GM21737 (cell line): ENCODE measurements around the gene TMSB4X.
"Not testable (repeated sequence)": the region's sequence is repeated elsewhere in the genome, so short reads cannot be mapped to it uniquely, and the experiment has no call there.

Experiments
- ATAC-seq: cut with Tn5 transposase; IDR thresholded peaks from one replicate; pipeline ENCODE4 v1.9.1; 2021; ENCODE audit warnings: mild to moderate bottlenecking, moderate library complexity; ENCODE audit not compliant: unreplicated experiment

Gene TMSB4X

DNA sequence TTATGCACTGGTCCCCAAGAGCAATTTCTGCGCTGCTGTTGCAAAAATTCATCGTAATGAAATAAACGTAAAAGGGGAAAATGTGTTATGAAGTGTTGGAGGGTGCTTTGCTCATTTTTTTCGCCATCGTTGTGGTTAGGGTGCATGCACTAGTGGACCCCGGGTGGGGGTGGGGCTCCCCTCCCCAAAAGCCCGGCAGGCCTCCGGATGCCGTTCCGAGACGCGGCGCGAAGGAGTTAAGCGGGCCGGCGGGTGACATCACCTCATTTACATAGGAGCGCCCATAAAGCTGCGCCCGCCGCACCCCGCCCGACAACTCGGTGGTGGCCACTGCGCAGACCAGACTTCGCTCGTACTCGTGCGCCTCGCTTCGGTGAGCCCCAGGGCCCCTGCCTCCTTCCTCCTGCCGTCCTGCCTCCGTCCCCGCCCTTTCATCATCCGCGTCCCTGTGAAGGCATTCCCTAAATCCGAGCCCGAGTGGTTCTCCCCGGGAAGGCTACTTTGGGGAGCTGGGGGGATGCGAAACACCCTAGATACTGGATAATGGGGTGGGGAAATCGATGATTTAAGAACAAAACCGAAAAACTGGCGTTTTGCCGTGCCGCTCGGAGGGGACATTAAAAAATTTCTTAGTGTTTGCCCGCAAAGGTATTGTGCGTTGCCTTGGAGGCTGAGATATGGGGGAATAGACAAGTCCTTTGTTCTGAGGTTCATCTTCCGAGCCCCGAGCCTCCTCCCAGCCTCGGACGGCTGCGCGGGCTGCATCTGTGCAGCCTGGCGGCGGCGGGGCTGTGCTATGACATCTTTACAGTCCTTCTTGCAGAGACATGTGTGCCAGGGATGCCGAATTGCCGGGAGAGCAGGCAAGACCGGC, at the start of gene TMSB4X:
TMSB4X (plus strand) TSS at position 315 of the 874 bp plus-strand sequence.
- ATAC-seq = peak; percentile 36

DNA sequence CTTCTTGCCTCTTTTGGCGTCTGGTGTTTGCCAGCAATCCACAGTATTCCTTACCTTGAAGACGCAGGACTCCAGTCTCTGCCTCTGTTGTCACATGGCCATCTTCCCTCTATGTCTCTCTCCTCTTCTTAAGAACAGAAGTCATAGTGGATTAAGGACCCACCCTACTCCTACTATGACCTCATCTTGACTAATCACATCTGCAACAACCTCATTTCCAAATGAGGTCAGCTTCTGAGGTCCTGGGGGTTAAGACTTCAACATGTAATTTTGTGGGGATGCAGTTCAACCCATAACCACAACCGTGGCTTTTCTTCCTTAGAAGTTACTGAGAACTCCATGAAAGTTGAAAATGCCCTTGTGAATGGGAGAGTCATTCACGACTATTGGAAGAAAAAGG, 45.2 kb upstream of the TMSB4X start:
- no peak for ATAC-seq

DNA sequence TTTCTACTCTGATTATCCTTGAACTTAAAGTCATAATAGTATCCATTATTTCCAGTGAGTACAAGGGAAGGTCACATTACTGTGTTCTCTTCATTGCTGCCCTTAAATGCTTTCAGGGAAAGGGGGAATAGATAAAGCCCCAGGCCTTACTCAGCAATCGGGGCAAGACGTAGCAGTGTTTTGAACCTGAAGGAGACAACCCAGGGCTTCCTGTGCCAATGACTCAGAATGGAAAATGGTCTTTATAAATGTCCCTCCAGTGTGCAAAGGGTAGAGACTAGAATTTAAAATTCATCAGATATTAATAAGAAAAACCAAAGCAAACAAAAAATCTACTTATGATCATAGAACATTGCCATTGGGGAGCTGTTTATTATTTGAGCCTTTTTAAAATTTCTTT, 44.8 kb upstream of the TMSB4X start:
- no peak for ATAC-seq

GRCh38 chrX:12932244-12932643, 42.7 kb upstream of the TMSB4X start:
- ATAC-seq = no peak

- no peak for ATAC-seq
These were observed 40.1 kb upstream of the TMSB4X start for GRCh38 chrX:12934850-12935249.

DNA sequence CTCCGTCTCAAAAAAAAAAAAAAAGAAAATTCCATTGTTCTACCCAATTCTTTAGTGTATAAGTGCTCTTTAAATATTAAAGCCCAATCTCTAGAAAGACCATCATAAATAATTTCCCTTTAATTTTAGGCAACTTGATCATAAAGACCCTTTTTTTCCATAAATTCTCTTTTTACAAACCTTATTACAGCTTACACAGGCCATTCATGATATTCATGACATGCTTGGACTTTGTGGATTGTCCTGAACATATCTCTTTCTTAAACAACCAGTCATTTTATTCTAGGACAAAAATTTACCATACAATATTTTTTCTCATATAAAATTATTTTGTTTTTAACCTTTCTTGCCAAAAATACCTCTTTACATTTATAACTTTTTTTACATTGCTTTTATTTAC, 38.0 kb upstream of the TMSB4X start:
- no peak for ATAC-seq

- ATAC-seq = not testable (repeated sequence)
These were observed 34.4 kb upstream of the TMSB4X start for GRCh38 chrX:12940471-12940870.

DNA sequence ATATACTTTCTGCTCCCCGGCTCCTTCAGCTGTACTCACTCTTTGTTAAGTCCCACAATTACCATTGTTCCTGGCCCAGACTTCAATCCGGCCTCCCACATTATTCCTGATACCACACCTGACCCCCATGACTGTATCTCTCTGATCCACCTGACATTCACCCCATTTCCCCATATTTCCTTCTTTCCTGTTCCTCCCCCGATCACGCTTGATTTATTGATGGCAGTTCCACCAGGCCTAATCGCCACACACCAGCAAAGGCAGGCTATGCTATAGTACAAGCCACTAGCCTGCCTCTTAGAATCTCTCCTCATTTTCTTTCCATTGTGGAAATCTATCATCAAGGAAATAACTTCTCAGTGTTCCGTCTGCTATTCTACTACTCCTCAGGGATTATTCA, 31.3 kb upstream of the TMSB4X start:
- not testable (repeated sequence) for ATAC-seq

DNA sequence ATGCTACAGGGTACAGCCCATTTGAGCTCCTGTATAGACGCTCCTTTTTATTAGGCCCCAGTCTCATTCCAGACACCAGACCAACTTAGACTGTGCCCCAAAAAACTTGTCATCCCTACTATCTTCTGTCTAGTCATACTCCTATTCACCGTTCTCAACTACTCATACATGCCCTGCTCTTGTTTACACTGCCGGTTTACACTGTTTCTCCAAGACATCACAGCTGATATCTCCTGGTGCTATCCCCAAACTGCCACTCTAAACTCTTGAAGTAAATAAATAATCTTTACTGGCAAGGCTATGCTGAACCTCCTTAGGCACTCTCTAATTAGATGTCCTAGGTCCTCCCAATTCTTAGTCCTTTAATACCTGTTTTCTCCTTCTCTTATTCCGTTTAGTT, 30.5 kb upstream of the TMSB4X start:
- ATAC-seq = not testable (repeated sequence)

DNA sequence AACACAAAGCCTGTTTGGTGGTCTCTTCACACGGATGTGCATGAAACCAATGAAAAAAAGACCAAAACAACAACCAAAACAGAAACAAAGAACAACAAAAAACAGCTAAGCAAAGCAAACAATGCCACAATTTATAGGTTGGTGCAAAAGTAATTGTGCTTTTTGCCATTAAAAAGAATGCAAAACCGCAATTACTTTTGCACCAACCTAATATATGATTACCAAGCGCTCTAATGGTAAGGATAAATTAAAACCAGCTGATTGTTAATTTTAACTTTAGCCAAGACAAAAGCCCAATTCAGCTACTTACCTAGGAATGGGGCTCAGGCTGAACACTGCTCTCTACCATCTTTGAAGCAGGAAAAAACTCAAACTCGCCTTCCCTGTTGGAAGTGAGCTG, 29.4 kb upstream of the TMSB4X start:
- ATAC-seq = no peak

DNA sequence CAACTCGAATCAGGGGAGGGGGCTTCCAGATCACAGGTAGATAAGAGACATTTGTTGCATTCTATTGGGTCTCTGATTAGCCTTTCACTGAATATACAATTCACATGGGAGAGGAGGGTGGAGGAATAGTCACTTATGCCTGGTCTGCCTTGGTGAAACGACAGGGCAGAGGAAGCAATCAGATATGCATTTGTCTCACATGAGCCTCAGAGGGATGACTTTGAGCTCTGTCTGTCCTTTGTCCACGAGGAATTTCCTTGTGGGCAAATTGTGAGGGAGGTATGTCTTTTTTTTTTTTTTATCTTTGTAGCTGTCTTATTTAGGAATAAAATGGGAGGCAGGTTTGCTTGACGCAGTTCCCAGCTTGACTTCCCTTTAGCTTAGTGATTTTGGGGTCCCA, 28.5 kb upstream of the TMSB4X start:
- ATAC-seq = no peak

DNA sequence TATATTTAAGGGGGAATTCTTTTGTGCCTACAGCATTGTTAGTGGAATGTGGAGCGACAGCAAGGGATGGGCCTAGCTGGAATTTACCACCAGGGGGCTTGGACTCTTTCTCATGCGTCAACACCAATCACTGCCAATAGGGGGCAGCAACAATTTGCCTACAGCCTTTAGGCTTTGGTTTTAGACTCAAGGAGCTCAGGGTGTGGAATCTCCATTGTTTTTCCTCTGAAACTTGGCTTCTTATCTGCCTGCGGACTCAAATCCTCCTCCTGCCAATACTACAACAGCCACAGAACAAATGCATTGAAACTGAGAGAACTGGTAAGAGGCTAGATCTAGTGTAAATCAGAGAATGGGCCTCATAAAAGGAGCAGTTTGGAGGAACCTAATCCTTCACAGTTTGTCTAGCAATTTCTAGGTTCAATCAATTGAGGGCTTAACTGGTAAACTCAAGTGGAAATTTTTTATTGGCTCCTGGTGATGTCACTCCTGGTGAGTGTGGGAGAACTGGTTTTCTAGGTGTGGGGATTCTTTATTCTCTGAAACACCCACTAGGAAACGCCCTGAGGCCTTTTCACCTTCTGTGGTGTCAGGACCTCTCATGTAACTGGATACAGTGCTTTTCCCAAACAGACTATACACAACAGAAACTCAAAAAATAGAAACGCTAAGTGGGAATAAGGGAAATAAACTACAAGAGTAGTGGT, 27.9 kb upstream of the TMSB4X start:
- ATAC-seq = no peak

DNA sequence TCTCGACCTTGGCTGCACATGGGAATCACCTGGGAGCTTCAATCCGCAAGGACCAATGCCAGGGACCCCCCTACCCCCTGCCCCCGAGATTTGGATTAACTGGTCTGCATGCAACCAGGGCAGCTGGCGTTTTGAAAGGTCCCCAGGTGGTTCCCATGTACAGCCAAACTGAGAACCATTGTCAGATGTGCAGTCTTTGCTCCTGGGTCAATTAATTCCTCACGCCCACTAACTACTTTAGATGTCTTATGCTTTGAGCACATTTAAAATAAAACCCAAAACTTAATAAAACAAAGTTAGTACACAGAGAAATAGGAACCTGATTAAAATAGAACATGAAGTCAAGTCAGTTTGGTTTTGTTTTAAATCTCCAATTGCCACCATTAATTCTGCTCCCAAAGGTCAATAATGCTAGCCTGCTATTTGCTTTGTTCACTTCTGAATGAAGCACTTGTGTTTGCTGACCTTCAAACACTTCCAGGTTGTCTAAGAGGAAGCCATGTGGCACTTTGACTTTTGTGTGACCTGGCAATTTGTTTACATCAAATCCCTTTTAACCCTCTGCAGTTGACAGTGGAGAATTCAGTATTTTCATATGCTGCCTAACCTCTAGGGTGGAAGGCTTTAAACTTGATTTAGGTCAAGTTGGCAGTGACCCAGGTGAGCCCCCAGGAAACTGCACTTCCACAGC, 27.2 kb upstream of the TMSB4X start:
- ATAC-seq = no peak

DNA sequence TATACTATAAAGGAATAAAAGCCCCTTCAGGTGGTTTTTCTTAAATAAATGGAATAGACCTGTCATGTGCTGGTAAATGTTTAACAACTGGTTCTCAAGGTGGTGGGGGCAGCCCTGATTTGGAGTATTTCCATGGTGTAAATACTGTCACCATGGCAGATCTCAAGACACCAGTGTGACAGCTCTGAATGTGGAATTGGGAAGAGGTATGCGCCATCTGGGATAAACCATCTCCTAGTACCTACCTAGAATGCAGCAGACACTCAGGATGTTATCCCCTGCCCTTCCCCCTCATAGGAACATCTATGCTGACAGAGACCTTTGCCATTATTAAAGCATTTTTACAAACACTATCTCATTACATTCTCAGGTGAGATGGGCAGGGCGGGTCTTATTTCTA, 26.4 kb upstream of the TMSB4X start:
- ATAC-seq = no peak

GRCh38 chrX:12949205-12949926, 25.5 kb upstream of the TMSB4X start:
- no peak for ATAC-seq

DNA sequence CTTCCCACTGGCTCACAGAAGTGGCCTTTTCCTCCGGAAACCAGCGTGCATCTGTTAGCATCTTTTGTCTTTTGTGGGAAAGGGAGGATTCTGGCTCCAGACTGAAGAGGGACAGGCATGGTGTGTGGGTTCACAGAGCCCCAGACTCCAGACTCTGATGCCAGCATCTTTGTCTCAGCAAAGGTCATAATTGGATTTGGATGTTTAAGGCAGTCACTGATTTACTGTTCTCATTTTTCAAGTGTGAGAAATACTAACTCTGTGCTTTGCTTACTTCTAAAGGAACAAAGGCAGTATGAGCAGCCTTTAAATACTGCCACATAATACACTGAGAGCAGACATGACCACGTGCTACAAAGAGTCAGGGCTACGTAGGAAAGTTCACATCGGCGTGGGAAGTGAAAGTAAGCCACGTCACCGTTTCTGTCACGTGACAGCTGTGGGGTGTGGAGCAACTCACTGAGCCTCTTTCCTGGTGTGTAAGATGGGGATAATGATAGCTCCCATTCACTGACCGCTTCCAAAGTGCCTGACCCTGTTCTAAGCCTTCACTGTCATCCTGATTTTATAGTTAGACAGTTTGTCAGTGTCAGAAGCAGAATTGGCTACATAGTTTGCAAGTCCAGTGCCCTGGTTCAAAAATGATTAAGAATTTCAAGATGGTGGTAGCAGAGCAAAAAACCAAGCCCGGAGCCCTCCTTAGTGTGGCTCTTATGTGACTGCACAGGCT, 24.8 kb upstream of the TMSB4X start:
- ATAC-seq = peak; percentile 59

DNA sequence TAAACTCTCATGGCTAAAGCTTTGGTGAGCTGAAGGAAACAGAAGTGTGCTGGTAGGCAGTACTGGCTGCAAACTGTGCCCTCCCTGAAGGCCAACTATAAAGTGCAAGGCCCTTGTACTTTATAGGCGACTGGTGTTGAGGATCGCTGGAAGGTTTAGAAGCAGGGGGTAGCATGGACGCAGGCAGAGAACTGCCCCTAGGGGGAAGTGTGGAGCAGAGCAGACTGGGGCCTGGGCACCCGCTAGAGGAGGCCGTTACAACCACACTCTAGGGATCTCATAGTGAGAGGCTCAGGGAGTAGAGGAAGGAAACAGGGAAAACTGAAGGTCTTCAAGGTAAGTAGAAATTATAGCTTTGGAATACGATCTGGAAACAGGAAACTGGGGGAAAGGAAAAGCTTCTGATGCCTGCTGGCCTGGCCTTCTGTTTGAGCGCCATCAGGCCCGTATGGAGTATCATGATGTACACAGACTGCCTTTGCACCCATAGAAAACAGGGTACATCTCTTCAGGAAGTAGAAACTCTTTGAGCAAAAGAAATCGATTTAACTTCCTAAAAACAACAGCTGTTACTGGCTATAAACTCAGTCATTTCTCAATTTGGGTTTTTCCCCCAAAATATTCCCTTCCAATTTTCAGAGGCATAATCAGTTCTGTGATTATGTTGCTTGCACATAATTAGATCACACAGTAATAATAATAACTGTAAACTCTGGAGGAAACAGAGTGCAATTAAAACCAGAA, 23.9 kb upstream of the TMSB4X start:
- ATAC-seq = peak; percentile 42

GRCh38 chrX:12951595-12951975, 23.3 kb upstream of the TMSB4X start:
- ATAC-seq = no peak

DNA sequence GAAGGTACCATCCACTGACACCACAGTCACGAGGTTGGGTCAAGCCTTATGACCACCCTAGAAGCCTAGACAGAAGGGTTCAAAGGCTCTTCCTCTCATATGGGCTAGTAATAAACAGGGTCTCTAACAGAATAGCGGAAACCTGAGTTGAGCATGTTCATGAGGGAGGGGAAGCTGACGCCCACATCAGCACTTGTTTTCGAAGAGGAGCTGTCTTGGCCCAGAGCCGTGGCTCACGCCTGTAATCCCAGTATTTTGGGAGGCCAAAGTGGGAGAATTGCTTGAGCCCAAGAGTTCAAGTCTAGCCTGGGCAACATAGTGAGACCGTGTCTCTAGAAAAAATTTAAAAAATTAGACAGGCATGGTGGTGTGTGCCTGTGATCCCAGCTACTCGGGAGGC, 21.5 kb upstream of the TMSB4X start:
- ATAC-seq = no peak

DNA sequence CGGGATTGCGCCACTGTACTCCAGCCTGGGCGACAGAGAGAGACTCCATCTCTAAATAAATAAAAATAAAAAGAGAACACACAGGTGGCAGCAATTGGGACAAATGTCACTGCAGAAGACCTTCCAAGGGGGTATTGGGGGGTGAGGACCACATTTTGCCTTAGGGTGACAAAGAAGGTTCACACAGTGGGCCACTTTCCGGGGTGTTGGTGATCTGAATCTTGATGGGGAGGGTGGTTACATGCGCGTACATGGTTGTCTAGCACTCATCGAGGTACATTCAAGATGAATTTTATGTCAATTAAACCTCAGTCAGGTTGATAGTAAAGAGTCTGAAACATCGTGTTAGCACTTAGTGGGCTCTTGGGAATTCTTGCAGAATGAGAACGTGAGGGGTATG, 20.5 kb upstream of the TMSB4X start:
- ATAC-seq = no peak
